ENCODE data around the gene RASA2.

- TF ChIP-seq EZH2 (IDR thresholded peaks at IDR 0.05; ENCODE audit: low read depth, unreplicated experiment): no peak
- no peak for TF ChIP-seq CTCF (conservative IDR thresholded peaks at IDR 0.05; ENCODE audit: low read depth in 2 of 2)
- TF ChIP-seq EZH2phosphoT487 (IDR thresholded peaks at IDR 0.05; ENCODE audit: unreplicated experiment): no peak
- no peak for TF ChIP-seq JUNB (IDR thresholded peaks at IDR 0.05; ENCODE audit: unreplicated experiment)
- TF ChIP-seq REST (IDR thresholded peaks at IDR 0.05; ENCODE audit: unreplicated experiment): no peak
- no peak for TF ChIP-seq POLR2AphosphoS5 (IDR thresholded peaks at IDR 0.05; ENCODE audit: low read depth)
- TF ChIP-seq CREB1 (CRISPR knock-in tag; IDR thresholded peaks at IDR 0.05; ENCODE audit: low read depth): no peak
- TF ChIP-seq ETS1 (IDR thresholded peaks at IDR 0.05): no peak
- TF ChIP-seq ZNF331 (CRISPR knock-in tag; IDR thresholded peaks at IDR 0.05; ENCODE audit: low read depth): no peak
- no peak for TF ChIP-seq STAT1 (IDR thresholded peaks at IDR 0.05; ENCODE audit: unreplicated experiment)
- TF ChIP-seq, protein P1, sequence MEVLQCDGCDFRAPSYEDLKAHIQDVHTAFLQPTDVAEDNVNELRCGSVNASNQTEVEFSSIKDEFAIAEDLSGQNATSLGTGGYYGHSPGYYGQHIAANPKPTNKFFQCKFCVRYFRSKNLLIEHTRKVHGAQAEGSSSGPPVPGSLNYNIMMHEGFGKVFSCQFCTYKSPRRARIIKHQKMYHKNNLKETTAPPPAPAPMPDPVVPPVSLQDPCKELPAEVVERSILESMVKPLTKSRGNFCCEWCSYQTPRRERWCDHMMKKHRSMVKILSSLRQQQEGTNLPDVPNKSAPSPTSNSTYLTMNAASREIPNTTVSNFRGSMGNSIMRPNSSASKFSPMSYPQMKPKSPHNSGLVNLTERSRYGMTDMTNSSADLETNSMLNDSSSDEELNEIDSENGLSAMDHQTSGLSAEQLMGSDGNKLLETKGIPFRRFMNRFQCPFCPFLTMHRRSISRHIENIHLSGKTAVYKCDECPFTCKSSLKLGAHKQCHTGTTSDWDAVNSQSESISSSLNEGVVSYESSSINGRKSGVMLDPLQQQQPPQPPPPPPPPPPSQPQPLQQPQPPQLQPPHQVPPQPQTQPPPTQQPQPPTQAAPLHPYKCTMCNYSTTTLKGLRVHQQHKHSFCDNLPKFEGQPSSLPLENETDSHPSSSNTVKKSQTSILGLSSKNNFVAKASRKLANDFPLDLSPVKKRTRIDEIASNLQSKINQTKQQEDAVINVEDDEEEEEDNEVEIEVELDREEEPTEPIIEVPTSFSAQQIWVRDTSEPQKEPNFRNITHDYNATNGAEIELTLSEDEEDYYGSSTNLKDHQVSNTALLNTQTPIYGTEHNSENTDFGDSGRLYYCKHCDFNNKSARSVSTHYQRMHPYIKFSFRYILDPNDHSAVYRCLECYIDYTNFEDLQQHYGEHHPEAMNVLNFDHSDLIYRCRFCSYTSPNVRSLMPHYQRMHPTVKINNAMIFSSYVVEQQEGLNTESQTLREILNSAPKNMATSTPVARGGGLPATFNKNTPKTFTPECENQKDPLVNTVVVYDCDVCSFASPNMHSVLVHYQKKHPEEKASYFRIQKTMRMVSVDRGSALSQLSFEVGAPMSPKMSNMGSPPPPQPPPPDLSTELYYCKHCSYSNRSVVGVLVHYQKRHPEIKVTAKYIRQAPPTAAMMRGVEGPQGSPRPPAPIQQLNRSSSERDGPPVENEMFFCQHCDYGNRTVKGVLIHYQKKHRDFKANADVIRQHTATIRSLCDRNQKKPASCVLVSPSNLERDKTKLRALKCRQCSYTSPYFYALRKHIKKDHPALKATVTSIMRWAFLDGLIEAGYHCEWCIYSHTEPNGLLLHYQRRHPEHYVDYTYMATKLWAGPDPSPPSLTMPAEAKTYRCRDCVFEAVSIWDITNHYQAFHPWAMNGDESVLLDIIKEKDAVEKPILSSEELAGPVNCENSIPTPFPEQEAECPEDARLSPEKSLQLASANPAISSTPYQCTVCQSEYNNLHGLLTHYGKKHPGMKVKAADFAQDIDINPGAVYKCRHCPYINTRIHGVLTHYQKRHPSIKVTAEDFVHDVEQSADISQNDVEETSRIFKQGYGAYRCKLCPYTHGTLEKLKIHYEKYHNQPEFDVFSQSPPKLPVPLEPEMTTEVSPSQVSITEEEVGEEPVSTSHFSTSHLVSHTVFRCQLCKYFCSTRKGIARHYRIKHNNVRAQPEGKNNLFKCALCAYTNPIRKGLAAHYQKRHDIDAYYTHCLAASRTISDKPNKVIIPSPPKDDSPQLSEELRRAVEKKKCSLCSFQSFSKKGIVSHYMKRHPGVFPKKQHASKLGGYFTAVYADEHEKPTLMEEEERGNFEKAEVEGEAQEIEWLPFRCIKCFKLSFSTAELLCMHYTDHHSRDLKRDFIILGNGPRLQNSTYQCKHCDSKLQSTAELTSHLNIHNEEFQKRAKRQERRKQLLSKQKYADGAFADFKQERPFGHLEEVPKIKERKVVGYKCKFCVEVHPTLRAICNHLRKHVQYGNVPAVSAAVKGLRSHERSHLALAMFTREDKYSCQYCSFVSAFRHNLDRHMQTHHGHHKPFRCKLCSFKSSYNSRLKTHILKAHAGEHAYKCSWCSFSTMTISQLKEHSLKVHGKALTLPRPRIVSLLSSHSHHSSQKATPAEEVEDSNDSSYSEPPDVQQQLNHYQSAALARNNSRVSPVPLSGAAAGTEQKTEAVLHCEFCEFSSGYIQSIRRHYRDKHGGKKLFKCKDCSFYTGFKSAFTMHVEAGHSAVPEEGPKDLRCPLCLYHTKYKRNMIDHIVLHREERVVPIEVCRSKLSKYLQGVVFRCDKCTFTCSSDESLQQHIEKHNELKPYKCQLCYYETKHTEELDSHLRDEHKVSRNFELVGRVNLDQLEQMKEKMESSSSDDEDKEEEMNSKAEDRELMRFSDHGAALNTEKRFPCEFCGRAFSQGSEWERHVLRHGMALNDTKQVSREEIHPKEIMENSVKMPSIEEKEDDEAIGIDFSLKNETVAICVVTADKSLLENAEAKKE (CRISPR knock-in tag; IDR thresholded peaks at IDR 0.05): no peak
Observed at GRCh38 chr3:141476033-141476432, 10.8 kb upstream of the RASA2 start.

All from GM23338 (cell line).